HG03135 (cell line): ENCODE data around the gene PPME1.

Experiments
- ATAC-seq: cut with Tn5 transposase; IDR thresholded peaks from one replicate; pipeline ENCODE4 v1.9.1; 2021; ENCODE audit warnings: mild to moderate bottlenecking, moderate library complexity; ENCODE audit not compliant: unreplicated experiment

Gene PPME1

DNA sequence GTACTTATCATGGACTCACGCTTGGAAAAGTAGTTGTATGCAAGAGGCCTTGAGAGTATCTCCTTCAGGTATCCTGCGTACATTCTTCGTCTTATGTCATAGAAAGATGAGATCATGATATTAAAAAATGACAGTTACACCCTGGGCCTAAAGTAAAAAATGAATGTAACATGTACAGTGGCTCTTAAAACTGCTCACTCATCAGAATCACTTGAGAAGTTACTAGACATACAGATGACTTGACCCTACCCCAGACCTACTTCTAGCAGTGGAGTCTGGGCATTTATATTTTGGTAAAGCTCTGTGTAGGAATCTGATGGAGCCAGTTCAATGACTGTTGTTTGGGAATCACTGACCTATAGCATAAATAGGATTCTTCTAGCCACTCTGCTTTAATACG lies 54.5 kb downstream of the PPME1 start:
- ATAC-seq, result no peak

DNA sequence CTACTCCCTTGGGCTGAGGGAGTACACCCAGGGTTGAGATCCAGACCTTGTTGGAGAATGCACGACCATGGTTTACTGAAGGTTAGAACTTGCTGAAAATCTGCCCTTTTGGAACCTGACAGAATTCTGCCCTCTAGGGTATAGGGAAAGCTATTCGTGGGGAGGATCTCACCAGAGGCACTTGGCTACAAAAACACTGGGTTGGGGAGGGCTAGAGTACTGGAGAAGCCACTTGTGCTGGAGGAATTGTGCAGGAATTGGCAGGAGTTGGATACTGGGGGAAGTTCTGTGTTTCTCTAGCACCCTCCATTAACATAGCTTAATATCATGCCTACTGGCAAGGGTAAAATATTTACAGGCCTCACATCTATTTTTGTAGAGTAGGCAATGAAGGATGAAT lies 55.8 kb downstream of the PPME1 start:
- ATAC-seq, result no peak

DNA sequence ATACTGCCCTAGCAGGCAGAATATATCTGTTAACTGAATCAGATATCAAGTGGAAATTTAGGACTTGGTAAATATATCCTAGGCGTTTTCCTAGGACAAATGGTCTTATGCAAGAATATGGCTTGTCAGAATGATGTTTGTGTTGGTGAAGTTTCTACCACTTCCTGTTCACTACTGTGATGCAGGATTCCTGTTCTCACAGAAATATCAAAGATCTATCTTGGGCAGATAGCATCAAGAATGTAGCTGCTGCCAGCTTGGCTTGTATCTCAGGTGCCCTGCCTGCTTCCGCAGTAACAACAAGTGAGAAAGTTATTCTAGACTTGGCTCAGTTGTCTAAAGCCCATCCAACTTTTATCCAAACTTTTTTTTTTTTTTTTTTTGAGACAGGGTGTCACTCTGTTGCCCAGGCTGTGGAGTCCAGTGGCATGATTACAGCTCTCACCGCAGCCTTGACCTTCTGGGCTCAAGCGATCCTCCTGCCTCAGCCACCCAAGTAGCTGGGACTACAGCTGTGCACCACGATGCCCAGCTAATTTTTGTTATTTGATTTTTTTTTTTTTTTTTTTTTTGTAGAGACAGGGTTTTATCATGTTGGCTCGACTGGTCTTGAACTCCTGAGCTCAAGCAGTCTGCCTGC lies 61.3 kb downstream of the PPME1 start:
- no peak for ATAC-seq

DNA sequence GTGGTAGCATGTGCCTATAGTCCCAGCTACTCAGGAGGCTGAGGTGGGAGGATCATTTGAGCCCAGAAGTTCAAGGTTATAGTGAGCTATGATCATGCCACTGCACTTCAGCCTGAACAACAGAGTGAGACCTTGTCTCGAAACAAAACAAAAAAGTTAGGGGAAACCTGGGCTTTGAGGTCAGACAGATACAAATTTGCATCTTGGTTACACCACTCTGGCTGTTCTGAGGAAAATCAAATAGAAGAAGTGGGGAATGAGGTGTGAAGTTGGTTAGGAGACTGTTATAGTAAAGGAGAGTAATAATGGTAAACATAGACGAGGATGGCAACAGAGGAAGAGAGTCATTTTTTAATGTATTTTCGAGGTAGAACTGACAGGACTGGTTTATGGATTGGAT lies 62.6 kb downstream of the PPME1 start:
- no peak for ATAC-seq

DNA sequence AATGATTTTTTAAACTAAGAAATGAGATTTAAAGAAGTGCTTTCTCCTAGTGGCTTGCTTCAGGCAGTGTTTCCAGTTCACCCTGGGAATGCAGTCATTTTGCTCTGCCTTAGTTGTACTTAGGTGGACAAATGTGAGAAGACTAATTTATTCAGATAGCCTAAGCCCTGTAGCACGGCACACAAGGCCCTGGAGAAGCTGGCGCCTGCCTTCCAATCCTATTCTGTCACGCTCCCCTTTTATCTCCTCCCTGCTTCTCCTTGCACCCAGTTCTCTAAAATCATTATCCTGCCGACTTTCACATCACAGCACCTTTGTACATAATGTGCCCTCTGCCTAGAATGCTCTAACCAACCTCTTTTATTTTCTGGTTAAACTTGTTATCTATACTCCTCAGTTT lies 64.0 kb downstream of the PPME1 start:
- no peak for ATAC-seq

DNA sequence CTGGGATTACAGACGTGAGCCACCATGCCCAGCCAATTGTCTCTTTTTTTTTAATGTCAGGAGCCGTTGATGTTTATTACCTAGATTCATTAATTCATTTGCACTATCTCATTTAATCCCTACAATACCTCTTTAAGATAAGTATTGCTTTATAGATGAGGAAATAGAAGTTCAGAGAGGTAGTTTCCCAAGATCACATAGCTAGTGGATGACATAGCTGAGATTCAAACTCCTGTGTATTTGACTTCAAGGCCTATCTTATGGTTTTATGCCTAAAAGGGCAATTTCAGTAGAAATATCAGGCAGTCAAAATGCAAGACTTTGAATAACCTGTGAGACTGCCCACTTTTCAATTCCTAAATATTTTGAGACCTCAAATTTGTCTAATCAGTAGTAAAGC lies 66.5 kb downstream of the PPME1 start:
- no peak for ATAC-seq

DNA sequence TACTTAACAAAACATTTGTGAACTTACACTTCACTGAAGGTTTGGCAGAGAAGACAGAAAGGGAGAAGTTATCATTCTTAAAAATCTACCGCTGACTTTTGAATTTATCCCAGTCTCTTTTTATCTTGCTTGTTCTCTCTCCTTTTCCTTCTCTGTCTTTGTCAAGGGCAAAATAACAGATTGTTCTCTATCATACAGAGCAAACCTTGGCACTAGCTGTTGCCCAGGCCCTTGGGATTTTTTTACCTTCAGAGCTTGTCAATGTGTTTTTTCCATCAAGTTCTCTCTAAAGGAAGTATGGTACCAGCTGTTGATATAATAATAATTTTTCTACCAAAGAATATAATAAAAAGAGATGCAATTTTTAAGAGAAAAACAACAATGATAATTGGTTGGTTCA lies 67.2 kb downstream of the PPME1 start:
- ATAC-seq, result no peak

DNA sequence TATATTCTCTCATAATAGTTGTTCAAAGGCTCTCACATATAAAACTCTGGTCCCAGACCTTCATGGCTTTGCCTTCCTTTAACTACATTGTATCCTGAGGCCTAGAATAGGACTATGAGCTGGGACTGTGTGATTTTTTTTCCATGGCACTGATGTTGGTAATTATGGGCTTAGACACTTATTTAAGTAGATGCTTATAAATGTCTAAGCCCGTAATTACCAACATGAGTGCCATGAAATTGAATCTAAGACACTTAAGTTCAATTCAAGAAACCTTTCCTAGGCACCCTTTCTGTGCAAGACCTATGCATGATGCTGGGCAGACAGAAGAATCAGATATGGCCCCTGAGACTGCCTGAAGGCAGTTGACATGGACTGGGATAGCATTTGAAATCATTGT lies 77.4 kb downstream of the PPME1 start:
- no peak for ATAC-seq

DNA sequence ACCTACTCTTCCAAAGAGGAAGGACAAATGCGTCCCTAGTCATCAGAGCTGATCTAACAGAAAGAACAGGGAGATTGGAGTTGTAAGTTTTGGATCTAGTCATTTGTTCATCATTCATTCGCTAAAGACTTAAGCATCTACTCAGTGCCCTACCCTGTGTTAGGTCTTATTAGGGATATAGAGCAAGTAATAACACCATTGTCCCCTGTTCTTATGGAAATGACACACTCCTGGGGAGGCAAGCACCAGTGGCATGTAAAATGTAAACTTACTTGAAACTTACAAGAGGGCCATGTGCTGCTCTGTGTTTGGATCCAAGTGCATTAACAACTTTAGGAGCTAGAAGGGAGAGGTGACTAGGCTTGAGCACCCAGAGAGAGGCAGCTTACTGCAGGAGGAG lies 78.4 kb downstream of the PPME1 start:
- ATAC-seq, result no peak

DNA sequence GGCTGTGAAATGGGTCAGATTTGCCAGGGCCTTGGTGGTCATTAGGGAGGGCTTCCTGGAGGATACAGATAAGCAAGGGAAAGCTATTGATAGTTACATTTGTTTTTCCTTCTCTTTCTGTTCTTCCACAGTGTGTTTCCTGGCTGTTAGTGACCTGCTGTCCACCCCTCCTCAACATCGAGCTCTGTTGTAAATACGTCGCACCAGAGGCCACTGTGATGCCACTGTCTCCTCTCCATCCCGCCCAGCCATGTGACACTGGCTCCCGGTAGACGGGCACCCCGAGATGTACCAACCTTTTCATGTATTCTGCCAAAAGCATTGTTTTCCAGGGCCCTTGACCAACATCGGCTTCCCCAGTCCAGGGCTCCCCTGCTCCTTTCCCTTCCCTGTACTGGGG lies 82.3 kb downstream of the PPME1 start:
- ATAC-seq, result no peak

DNA sequence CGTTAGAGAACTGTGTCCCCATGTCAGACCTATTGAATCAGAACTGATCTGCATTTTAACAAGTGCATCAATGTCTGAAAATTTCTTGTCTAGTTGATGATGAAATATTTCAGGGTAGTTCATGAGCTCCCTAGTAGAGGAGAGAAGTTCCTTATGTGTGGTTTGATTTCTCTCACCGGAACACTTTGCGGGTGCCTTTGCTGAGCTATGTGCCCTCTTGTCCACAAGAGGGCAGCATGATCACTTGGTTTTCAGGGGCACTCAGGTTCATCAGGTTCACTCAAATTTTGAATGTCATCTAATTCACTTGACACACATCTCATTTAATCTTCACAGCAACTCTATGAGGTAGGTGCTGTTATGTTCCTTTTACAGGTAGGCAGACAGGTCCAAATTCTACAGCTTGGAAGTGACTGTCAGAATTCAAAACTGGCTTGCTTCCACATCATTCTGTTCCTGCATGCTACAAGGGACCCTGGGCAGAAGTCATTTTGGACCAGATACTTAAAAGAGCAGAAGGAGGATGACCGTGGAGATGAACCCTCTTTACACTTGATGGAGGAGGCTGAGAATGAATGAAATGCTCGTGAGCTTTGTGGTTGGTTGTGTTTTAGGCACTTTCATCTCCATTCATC lies 84.8 kb downstream of the PPME1 start:
- ATAC-seq, result no peak

DNA sequence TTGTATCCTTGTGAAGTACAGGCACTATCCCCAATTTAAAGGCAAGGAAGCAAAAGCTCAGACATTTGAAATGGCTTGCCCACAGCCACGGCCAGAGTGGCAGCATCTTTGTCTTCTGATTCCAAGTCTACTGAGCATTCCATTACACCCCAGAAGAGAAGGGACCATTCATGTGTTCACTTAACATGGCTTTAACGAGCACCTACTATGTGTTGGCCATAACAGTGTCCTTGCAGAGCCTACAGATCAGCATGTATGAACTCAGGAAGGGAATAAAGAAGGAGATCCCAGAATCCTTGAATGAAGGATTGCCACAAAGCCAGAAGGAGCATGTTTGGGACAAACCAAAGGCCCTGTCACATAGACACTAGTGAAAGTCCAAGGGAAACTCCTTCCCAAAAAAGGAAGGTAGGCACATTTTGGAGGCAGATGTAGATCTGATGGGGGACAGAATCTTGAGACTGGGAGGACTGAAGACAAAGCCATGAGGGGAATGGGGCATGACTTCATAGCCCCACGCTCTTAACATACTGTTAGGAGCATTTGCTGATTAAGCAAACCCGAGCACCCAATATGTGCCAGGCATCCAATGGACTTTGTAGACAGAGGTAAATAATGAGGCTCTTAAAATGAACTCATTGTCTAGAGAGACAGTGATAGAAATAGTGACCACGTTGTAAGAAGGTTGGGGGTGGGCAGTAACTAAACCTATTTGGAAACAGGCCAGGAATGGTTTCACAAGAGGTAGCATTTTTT lies 85.5 kb downstream of the PPME1 start:
- no peak for ATAC-seq

DNA sequence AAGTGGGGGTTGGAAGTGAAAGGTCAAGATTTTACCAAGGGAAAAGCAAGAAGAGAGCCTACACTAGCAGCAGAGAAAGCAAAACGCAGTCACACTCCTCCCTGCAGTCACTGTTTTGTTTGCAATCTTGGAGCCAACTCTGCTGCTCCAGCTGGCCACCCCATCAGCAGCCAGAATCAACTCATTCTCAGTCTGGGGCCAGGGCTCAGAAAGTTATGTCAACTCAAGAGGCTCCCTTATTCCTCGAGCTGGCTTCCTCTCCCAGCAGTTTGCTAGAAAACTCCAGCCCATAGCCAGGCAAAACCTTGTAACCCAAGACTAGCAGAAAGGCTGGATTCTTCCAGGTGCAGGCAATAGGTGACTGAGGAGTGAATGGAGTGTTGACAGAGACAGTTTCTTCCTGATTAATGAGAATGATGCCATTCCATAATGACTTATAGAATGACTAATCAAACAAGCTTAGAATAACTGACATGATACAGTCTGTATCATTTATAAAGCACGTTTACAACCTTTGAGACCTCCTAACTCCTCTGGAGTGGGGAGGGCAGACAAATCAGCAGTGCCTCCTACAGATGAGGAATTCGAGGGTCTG lies 87.0 kb downstream of the PPME1 start:
- ATAC-seq, result no peak

DNA sequence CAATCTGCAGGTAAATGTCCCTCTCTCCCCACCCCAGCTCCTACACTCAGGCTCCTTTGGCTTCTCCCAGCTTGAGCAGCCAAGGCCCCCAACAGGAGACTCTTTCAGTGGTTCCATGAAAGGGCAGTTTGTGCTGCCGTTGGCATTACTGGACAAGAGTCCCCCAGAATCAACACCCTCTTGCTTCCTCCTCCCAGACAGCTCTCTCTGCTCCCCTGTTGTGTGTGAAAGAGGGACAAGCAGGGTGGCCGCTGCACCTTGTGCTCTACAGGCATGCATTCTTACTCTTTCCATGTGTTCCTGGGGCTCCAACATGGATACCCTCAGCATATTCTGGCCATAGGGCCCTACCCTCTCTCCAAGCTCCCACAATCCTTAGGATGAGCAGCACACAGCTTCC lies 91.6 kb downstream of the PPME1 start:
- no peak for ATAC-seq

DNA sequence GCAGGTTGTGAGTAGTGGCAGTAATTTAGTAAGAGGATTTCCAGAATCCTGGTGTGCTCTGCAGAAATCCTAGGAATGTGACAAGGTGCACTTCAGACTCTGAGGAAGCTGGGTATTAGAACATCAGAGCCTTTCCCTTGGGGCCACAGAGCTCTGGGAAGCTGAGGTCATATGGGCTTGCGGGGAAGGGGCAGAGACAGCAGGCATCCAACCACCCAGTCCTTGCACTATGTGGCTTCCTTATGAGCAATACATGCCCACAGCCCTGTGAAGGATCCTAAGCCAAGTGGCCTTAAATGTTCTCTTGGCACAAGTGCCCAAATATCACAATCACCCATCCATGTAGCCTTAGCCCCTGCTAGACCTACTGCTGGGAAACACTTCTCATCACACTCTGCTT lies 94.2 kb downstream of the PPME1 start:
- no peak for ATAC-seq

DNA sequence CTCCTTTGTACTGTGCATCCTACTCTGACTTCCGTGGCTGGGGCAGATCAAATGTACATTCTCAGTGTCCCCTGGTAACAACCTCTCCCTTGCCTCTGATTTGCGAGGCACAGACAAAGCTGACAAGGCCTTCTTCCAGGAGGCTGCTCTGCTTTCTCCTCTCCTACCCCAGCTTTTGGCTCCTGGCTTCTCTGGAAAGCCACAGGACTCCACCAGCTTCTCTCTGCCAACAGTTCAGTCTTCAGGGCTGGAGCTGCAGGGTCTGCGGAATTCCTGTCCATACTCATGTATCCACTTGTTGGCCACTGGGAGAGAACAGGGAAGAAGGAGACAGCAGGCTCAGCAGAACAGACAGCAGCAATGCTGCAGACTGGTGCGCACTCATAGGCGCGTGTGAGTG lies 95.9 kb downstream of the PPME1 start:
- no peak for ATAC-seq

DNA sequence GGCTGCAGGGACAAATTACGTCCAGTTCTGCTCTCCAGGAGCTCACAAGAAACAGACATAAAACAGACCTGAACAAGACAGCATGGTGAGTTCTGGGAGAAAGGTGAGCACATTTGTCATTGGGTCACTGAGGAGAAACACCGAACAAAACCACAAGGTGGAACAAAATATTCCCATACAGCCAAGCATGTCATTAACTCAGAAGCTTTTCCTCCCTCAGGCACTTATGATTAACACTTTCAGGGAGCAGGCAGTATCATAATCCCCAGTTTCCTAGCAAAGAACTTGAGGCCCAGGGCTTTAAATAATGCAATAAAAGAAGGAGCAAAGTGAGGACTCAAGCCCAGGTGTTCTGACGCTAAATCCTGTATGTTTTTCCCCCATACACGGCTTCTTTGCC lies 97.4 kb downstream of the PPME1 start:
- no peak for ATAC-seq

DNA sequence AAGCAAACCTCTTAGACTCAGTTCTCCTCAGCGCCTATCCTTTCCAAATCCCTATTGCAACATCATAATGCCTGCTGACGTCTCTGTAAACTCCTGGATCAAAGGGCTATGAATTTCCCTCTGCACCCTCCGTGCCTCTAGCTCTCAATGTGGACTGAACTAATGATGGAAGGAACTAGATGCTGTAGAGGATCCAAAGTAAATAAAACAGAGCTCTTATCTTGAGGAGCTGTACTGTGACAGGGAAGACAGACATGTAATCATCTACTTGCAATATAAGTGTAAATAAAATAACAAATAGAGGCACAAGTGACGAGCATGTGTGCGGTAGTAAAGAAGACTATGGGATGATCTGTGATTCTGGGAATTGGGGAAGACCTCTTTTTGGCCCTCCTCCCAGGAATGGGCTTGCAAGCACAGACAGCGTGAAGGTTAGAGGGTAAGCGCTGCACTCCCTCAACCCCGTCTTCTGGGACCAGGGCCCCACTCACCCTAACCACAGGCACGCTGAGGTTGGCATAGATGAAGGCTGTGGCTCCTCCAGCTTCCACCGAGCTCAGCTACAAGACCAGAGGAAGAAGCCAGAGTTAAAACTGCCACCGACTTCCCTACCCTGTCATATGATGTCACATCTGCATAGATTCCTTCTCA lies 98.2 kb downstream of the PPME1 start:
- no peak for ATAC-seq

DNA sequence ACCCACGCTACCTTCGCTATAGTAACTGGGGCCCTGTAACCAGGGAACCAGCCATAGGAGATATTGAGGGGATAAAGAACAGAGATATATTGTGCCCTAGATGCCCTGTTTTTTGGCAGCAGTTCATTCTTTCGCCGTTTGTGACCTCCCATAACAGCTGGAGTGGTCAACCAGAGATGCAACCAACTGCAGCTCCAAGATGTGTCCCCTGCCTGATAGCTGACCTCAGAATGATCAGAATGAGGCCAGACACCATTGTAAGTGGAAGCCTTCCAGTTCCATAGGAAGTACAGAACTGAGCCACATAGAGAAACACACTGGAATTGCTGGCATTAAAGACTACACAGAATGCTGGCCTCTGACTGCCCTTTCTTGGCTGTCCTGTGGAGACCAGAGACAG lies 101.2 kb downstream of the PPME1 start:
- no peak for ATAC-seq

DNA sequence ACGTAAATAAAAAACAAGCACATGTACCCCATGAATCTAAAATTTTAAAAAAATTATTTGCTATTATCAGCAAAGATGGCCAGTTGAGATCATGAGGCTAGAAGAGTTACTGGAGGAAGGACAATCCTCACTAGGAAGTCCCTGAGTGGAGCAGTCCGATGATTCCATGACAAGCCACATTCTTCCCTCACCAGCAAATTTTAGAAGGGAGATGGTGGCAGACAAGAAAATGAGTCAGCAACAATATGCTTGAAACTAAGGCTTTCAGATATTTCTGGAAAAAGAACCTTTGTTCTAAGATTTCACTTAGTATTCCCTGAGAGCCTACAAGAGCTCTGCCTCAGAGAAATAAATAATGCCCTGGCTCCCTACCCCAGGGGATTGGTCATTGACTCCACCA lies 105.5 kb downstream of the PPME1 start:
- no peak for ATAC-seq

DNA sequence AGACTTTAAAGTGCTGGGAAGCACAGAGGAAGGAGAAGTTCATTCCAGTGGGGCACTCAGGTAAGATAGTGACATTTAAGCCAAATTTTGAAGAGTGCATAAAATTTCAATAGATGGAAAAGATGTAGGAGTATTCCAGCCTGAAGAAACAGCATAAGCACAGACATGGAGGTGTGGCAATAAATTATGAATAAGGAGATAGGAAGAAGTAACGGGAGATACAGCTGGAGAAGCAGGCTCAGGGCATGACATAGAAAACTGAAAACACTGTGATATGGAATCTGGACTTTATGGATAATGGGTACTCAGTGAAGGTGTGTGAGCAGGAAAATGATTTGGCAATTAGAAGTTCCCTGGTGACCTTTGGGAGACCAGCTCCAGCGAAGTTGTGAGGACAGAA lies 107.0 kb downstream of the PPME1 start:
- no peak for ATAC-seq
